ENCODE measurements around the gene IL1F10.

IL1F10 gene

GRCh38 chr2:113060396-113060795 lies 7.4 kb upstream of the IL1F10 start:
- no peak for TF ChIP-seq CTCF (IDR thresholded peaks at IDR 0.05; ENCODE audit: insufficient read depth, low read length, missing control alignments)
- ChIA-PET CTCF (interaction anchor here (0.9 kb wide), 1 partner anchor 20 kb away, joined by 3 read pairs; no protein-coding TSS in a partner anchor), POLR2A (no interaction called here)
- DNase-seq (ENCODE audit: low read depth, low spot score) = no peak
- no peak overlapping the region for H3K4me3 ChIP-seq (ENCODE audit: low read depth, low read length)

- no peak overlapping the region for H3K4me3 ChIP-seq (ENCODE audit: low read depth, low read length)
- no peak for DNase-seq (ENCODE audit: low read depth, low spot score)
- TF ChIP-seq CTCF (IDR thresholded peaks at IDR 0.05; ENCODE audit: insufficient read depth, low read length, missing control alignments) = no peak
- ChIA-PET POLR2A (no interaction called here), CTCF (no interaction called here)
Measured at GRCh38 chr2:113060796-113061195, 7.0 kb upstream of the IL1F10 start.

DNA sequence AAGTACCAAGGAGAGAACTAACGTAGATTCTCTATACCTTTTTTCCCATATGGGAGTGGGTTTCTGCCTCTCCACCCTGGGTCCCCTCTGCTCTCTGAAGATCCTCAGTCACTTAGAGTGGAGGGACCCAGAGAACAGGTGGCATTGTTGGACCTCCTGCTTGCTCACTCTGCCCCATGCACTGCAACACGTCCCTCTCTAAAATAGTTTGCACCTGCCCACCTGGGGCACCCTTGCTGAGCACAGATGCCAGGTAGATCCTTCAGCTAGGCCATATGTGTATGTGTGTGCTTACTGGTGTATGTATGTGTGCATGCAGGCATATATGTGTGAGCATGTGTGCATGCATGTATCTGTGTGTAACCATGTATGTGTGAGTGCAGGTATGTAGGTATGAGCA lies 6.5 kb upstream of the IL1F10 start:
- no peak for DNase-seq (ENCODE audit: low read depth, low spot score)
- CTCF ChIA-PET = no interaction called here

GRCh38 chr2:113061896-113062770 lies 5.6 kb upstream of the IL1F10 start:
- no peak overlapping the region for H3K4me3 ChIP-seq (ENCODE audit: low read depth, low read length)
- no peak for TF ChIP-seq CTCF (IDR thresholded peaks at IDR 0.05; ENCODE audit: insufficient read depth, low read length, missing control alignments)
- no peak for DNase-seq (ENCODE audit: low read depth, low spot score)
- CTCF ChIA-PET = interaction anchor here (0.6 kb wide), 1 partner anchor 15 kb away, joined by 3 read pairs; no protein-coding TSS in a partner anchor
- POLR2A ChIA-PET = no interaction called here

More for the DNA sequence above, 6.5 kb upstream of the IL1F10 start:
- TF ChIP-seq CTCF (IDR thresholded peaks at IDR 0.05; ENCODE audit: insufficient read depth, low read length, missing control alignments) = no peak
- POLR2A ChIA-PET = no interaction called here
- no peak overlapping the region for H3K4me3 ChIP-seq (ENCODE audit: low read depth, low read length)

- POLR2A ChIA-PET = no interaction called here
- H3K4me3 ChIP-seq (ENCODE audit: low read depth, low read length) = no peak overlapping the region
- TF ChIP-seq CTCF (IDR thresholded peaks at IDR 0.05; ENCODE audit: insufficient read depth, low read length, missing control alignments) = no peak
- no peak for DNase-seq (ENCODE audit: low read depth, low spot score)
- CTCF ChIA-PET = interaction anchor here (1.0 kb wide), 1 partner anchor 134 kb away, joined by 3 read pairs; no protein-coding TSS in a partner anchor
Measured at GRCh38 chr2:113064281-113064680, 3.5 kb upstream of the IL1F10 start.

DNA sequence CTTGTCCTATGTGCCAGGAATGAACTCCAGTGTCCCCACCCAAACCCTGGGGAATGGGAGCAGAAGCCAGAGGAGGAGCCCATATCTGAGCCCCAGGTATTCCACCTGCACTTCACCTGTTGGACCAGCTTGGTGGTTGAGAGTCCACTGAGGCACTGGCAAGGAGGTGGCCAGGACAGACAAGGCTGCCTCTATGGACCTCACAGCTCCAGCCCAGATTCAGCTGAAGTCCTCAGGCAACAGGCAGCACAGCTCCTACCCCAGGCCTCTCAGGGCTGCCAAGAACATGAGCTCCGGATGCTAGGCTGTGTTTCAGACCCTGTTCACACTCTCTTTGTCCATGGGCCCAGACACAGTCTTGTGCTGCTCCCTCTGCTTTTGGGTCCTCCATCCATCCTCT lies 2.9 kb upstream of the IL1F10 start:
- no peak overlapping the region for H3K4me3 ChIP-seq (ENCODE audit: low read depth, low read length)
- TF ChIP-seq CTCF (IDR thresholded peaks at IDR 0.05; ENCODE audit: insufficient read depth, low read length, missing control alignments) = no peak
- no peak for DNase-seq (ENCODE audit: low read depth, low spot score)
- ChIA-PET POLR2A (no interaction called here), CTCF (no interaction called here)

Data from AG04449 (cell line).